A673 (cell line): ENCODE measurements around the gene UXS1. TPM values are rescaled to one million over a fixed set of nuclear protein-coding genes. Genes with fewer than 3 reads are reported as not detected.

ENCODE experiments used
- BruUV-seq: library from RNA; stranded (reverse); fragments of 400-500 nt; replicated peaks from 2 replicates; lab custom pipeline; 2021; lab: Mats Ljungman, UMichigan
- CTCF ChIA-PET: fragments of 300-600 bp; sonication (Branson Sonifier 250); formaldehyde crosslinking; loops from one replicate; lab custom pipeline; 2022; ENCODE audit warnings: antibody characterized with exemption; lab: Charles Lee
- POLR2A ChIA-PET: fragments of 300-600 bp; sonication (Branson Sonifier 250); formaldehyde crosslinking; loops from one replicate; lab custom pipeline; 2022; ENCODE audit warnings: antibody characterized with exemption; ENCODE audit not compliant: low non-redundant PET; lab: Charles Lee
- DNase-seq: peaks from one replicate; pipeline ENCODE4 v3.0.0-alpha.2; 2015; ENCODE audit warnings: low spot score
- H3K27ac ChIP-seq: fragments of 200-600 bp; sonication (generic); 2 replicates; pipeline ENCODE4 v1.5.1; 2016; ENCODE audit warnings: mixed run types, low read depth, mild to moderate bottlenecking, mixed read lengths, antibody characterized with exemption, low read length; ENCODE audit not compliant: poor library complexity, severe bottlenecking
- H3K27me3 ChIP-seq: fragments of 200-600 bp; sonication (generic); replicated peaks from 2 replicates; pipeline ENCODE4 v1.6.1; 2017; ENCODE audit warnings: mixed run types, low read depth, mild to moderate bottlenecking, mixed read lengths, antibody characterized with exemption, low read length; ENCODE audit not compliant: insufficient read depth, poor library complexity
- H3K36me3 ChIP-seq: fragments of 200-600 bp; sonication (generic); 2 replicates; pipeline ENCODE4 v1.6.1; 2016; ENCODE audit warnings: mixed run types, mild to moderate bottlenecking, mixed read lengths, antibody characterized with exemption, low read length; ENCODE audit not compliant: insufficient read depth, poor library complexity, severe bottlenecking
- H3K4me1 ChIP-seq: fragments of 200-600 bp; sonication (generic); 2 replicates; pipeline ENCODE4 v1.6.1; 2017; ENCODE audit warnings: mixed run types, mild to moderate bottlenecking, mixed read lengths, antibody characterized with exemption, low read length; ENCODE audit not compliant: insufficient read depth, poor library complexity, severe bottlenecking
- H3K4me3 ChIP-seq: fragments of 200-600 bp; sonication (generic); 2 replicates; pipeline ENCODE4 v1.5.1; 2016; ENCODE audit warnings: low read depth, mixed run types, mild to moderate bottlenecking, mixed read lengths, low read length; ENCODE audit not compliant: poor library complexity, severe bottlenecking
- H3K9me3 ChIP-seq: fragments of 200-600 bp; sonication (generic); 2 replicates; pipeline ENCODE4 v1.6.1; 2016; ENCODE audit warnings: mixed run types, low read depth, mild to moderate bottlenecking, mixed read lengths, antibody characterized with exemption, low read length; ENCODE audit not compliant: poor library complexity, severe bottlenecking
- EZH2 ChIP-seq: fragments of 200-600 bp; sonication (generic); IDR thresholded peaks from 2 replicates; pipeline ENCODE4 v1.6.1; 2017; ENCODE audit warnings: borderline replicate concordance, low read depth, mild to moderate bottlenecking, mixed read lengths, antibody characterized with exemption, low read length; ENCODE audit not compliant: poor library complexity, severe bottlenecking
- intact Hi-C: fragments of 100-400 bp; cut with micrococcal nuclease; formaldehyde crosslinking; loops from one replicate; pipeline ENCODE4 v1.10.0; 2022; ENCODE audit not compliant: unreplicated experiment
- total RNA-seq: library from RNA; stranded (reverse); gene quantifications from 2 replicates; pipeline ENCODE4 v1.2.3, GENCODE V29; 2021
- TF ChIP-seq, protein P1 (sequence below): fragments of 300-800, 200-600 bp; sonication (generic); conservative IDR thresholded peaks from 2 replicates; pipeline ENCODE4 v1.5.1; 2017; ENCODE audit warnings: low read depth, mild to moderate bottlenecking, antibody characterized with exemption, low read length, moderate library complexity, mixed read lengths

Gene UXS1
- total RNA-seq, 1 experiment from 2014 or later: 48.6 TPM

DNA sequence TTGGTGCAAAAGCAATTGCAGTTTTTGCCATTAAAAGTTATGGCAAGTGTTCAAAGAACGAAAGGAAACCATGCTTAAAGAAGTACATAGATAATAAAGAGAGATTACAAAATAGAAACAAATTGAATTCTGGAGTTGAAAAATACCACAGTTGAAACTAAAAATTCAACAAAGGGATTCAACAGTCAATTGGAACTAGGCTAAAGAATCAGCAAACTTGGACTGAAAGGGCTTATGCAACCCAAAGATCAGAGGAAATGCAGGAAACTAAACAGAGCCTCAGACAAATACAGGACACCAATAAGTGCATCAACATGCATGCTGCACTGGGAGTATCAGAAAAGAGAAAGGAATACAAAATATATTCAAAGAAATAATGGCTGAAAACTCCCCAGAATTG lies 40.3 kb downstream of the UXS1 start:
- BruUV-seq: no TSS peak
- ChIA-PET POLR2A (no interaction called here), CTCF (no interaction called here)
- no peak overlapping the region for H3K4me3 ChIP-seq
- H3K9me3 ChIP-seq: peaks cover 17% of the 10 kb centered on the region
- no peaks in the 10 kb centered on the region for H3K4me1 ChIP-seq
- DNase-seq: no peak
- no peak overlapping the region for H3K27ac ChIP-seq
- intact Hi-C loops: no loop called here
- H3K27me3 ChIP-seq: no peaks in the 10 kb centered on the region
- no peak for TF ChIP-seq EZH2
- TF ChIP-seq, protein P1, sequence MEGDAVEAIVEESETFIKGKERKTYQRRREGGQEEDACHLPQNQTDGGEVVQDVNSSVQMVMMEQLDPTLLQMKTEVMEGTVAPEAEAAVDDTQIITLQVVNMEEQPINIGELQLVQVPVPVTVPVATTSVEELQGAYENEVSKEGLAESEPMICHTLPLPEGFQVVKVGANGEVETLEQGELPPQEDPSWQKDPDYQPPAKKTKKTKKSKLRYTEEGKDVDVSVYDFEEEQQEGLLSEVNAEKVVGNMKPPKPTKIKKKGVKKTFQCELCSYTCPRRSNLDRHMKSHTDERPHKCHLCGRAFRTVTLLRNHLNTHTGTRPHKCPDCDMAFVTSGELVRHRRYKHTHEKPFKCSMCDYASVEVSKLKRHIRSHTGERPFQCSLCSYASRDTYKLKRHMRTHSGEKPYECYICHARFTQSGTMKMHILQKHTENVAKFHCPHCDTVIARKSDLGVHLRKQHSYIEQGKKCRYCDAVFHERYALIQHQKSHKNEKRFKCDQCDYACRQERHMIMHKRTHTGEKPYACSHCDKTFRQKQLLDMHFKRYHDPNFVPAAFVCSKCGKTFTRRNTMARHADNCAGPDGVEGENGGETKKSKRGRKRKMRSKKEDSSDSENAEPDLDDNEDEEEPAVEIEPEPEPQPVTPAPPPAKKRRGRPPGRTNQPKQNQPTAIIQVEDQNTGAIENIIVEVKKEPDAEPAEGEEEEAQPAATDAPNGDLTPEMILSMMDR: no peak
- H3K36me3 ChIP-seq: peaks cover 4% of the 10 kb centered on the region

DNA sequence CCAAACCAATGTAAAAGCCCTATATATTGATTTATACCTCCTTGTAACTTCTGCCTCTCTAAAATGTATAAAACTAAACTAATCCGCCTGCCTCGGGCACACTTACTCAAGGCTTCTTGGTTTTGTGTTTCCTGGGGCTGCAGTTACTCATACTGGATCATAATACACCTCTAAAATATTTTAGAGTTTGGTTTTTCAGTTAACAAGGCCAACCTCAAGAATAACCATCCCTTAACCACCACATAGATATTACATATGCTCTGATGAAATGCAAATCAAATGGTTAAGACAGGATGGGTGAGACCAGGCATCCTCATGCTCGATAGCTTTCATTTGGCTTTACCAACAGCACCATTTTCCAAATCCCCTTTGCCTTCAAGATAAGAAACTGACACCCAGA lies 46.4 kb downstream of the UXS1 start:
- no peak for TF ChIP-seq EZH2
- TF ChIP-seq, protein P1: no peak
- H3K4me1 ChIP-seq: peaks cover 16% of the 10 kb centered on the region
- intact Hi-C loops: no loop called here
- no peaks in the 10 kb centered on the region for H3K36me3 ChIP-seq
- H3K27me3 ChIP-seq: no peaks in the 10 kb centered on the region
- no TSS peak for BruUV-seq
- DNase-seq: no peak
- H3K27ac ChIP-seq: no peak overlapping the region
- H3K9me3 ChIP-seq: no peaks in the 10 kb centered on the region
- H3K4me3 ChIP-seq: no peak overlapping the region
- CTCF ChIA-PET: interaction anchor here (0.5 kb wide), 1 partner anchor 426 kb away, joined by 5 read pairs; no protein-coding TSS in a partner anchor
- POLR2A ChIA-PET: no interaction called here

DNA sequence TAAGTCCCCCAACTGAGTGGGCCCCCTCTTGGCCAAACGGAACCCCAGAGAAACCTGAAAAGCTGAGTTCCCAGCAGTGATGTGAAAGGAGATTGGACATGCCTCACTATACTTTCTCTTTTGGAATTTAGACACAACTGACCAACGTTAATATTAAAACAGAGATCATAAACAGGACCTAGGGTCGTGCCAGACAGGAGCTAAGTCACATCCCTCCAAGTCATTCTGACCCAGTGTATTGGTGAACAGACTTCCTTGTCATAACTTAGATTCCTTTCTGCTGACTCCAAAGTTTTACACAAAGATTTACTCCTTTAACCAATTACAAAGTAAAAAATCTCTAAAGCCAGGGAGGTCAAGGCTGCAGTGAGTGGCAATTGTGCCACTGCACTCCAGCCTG lies 46.9 kb downstream of the UXS1 start:
- intact Hi-C loops: no loop called here
- no peaks in the 10 kb centered on the region for H3K36me3 ChIP-seq
- no peak overlapping the region for H3K27ac ChIP-seq
- no peaks in the 10 kb centered on the region for H3K27me3 ChIP-seq
- DNase-seq: no peak
- ChIA-PET CTCF (interaction anchor here (0.5 kb wide), 1 partner anchor 426 kb away, joined by 5 read pairs; no protein-coding TSS in a partner anchor), POLR2A (no interaction called here)
- no peak overlapping the region for H3K4me3 ChIP-seq
- no peaks in the 10 kb centered on the region for H3K9me3 ChIP-seq
- peaks cover 16% of the 10 kb centered on the region for H3K4me1 ChIP-seq
- TF ChIP-seq EZH2: no peak
- TF ChIP-seq, protein P1: no peak
- no TSS peak for BruUV-seq
